Thyroid gland (tissue), 4 donors: ENCODE measurements around the gene GLCE.

ENCODE experiments used
- CTCF ChIP-seq, 6 experiments: fragments of 200-600 bp in 3 of 6; fragments of 450-650 bp in 3 of 6; sonication (generic) in 3 of 6; IDR thresholded peaks; one replicate each; pipeline ENCODE4 v1.5.1; 2016 to 2019; ENCODE audit warnings: antibody characterized with exemption in 6 of 6, mild to moderate bottlenecking in 2 of 6, inconsistent platforms in 1 of 6, moderate library complexity in 1 of 6
- POLR2A ChIP-seq, 2 donors: fragments of 450-650 bp; IDR thresholded peaks; one replicate each; pipeline ENCODE4 v1.6.1; 2017; ENCODE audit warnings: antibody characterized with exemption in 2 of 2, mild to moderate bottlenecking in 2 of 2, moderate library complexity in 1 of 2

GRCh38 chr15:69293741-69294615 lies 133.5 kb downstream of the GLCE start:
- TF ChIP-seq POLR2A (IDR thresholded peaks at IDR 0.05): no peak
- no peak for TF ChIP-seq CTCF (IDR thresholded peaks at IDR 0.05)
